B cell (primary cell): ENCODE measurements around the gene SLC47A2. TPM values are rescaled to one million over a fixed set of nuclear protein-coding genes. Genes with fewer than 3 reads are reported as not detected.

Source experiments
- ATAC-seq: fragments of 200-7000 bp; cut with Tn5 transposase; one replicate; pipeline ENCODE4 v1.10.0; 2021; ENCODE audit warnings: low read depth, mild to moderate bottlenecking, moderate number of reproducible peaks, moderate library complexity
- CTCF ChIA-PET: fragments of 350-600 bp; sonication (Branson Sonifier 250); formaldehyde crosslinking; loops from one replicate; lab custom pipeline; 2021; ENCODE audit warnings: antibody characterized with exemption, inconsistent platforms; lab: Charles Lee
- POLR2A ChIA-PET: fragments of 350-600 bp; sonication (Branson Sonifier 250); formaldehyde crosslinking; loops from one replicate; lab custom pipeline; 2021; ENCODE audit warnings: antibody characterized with exemption; lab: Charles Lee
- DNase-seq: peaks from one replicate; pipeline ENCODE4 v3.0.0; 2013
- H2AFZ ChIP-seq: 2 replicates; pipeline ENCODE4 v1.6.1; 2012; ENCODE audit warnings: mild to moderate bottlenecking, low read depth, low read length; ENCODE audit not compliant: insufficient read depth, poor library complexity, severe bottlenecking
- H3K27ac ChIP-seq, 2 donors: 1 replicate in 1 of 2; 2 replicates in 1 of 2; pipeline ENCODE4 v1.5.1; 2012 to 2013; ENCODE audit warnings: low read length in 2 of 2, mild to moderate bottlenecking in 2 of 2, moderate library complexity in 1 of 2
- H3K27me3 ChIP-seq, 4 experiments: fragments of 200-600 bp in 1 of 4; sonication (generic) in 1 of 4; replicated peaks in 1 of 4; 1 replicate in 2 of 4; 2 replicates in 2 of 4; pipeline versions ENCODE4 v1.6.1 to v1.7.0; 2013 to 2016; ENCODE audit warnings: low read length in 3 of 4, mild to moderate bottlenecking in 2 of 4, mixed read lengths in 1 of 4, moderate library complexity in 1 of 4; ENCODE audit not compliant: insufficient read depth in 4 of 4, control insufficient read depth in 3 of 4; ENCODE audit errors: control extremely low read depth in 1 of 4
- H3K36me3 ChIP-seq, 2 experiments: replicated peaks in 1 of 2; 1 replicate in 1 of 2; 2 replicates in 1 of 2; pipeline versions ENCODE4 v1.6.1 to v1.7.1; 2013; ENCODE audit warnings: low read length in 1 of 2; ENCODE audit not compliant: insufficient read depth in 2 of 2, control insufficient read depth in 1 of 2; ENCODE audit errors: control extremely low read depth in 1 of 2, extremely low read depth in 1 of 2
- H3K4me1 ChIP-seq, 2 donors: fragments of 200-600 bp in 1 of 2; sonication (generic) in 1 of 2; 1 replicate in 1 of 2; 2 replicates in 1 of 2; pipeline versions ENCODE4 v1.5.1 to v1.6.1; 2013 to 2017; ENCODE audit warnings: low read length in 2 of 2; ENCODE audit not compliant: control insufficient read depth in 2 of 2, insufficient read depth in 2 of 2
- H3K4me2 ChIP-seq: replicated peaks from 2 replicates; pipeline ENCODE3; 2012; ENCODE audit warnings: mild to moderate bottlenecking, low read depth, low read length; ENCODE audit not compliant: poor library complexity, severe bottlenecking
- H3K4me3 ChIP-seq, 5 experiments: fragments of 200-600 bp in 1 of 5; sonication (generic) in 1 of 5; 1 replicate in 3 of 5; 2 replicates in 2 of 5; pipeline versions ENCODE4 v1.5.1 to v1.7.0; 2011 to 2016; ENCODE audit warnings: low read length in 4 of 5, mild to moderate bottlenecking in 4 of 5, low read depth in 2 of 5, control low read depth in 1 of 5, moderate library complexity in 1 of 5; ENCODE audit not compliant: insufficient read depth in 1 of 5; ENCODE audit errors: control extremely low read depth in 1 of 5, extremely low read depth in 1 of 5
- H3K79me2 ChIP-seq: fragments of 200-600 bp; sonication (generic); one replicate; pipeline ENCODE4 v1.6.0; 2016; ENCODE audit warnings: low read length; ENCODE audit not compliant: control insufficient read depth, insufficient read depth
- H3K9ac ChIP-seq: fragments of 200-600 bp; sonication (generic); 2 replicates; pipeline ENCODE4 v1.6.1; 2017; ENCODE audit warnings: mild to moderate bottlenecking, low read length, moderate library complexity
- H3K9me3 ChIP-seq, 3 donors: one replicate each; pipeline versions ENCODE4 v1.6.1 to v1.7.1; 2013; ENCODE audit warnings: low read length in 2 of 3; ENCODE audit not compliant: control insufficient read depth in 2 of 3, insufficient read depth in 1 of 3; ENCODE audit errors: control extremely low read depth in 1 of 3
- H4K20me1 ChIP-seq: 2 replicates; pipeline ENCODE4 v1.6.0; 2012; ENCODE audit warnings: mild to moderate bottlenecking, low read length; ENCODE audit not compliant: insufficient read depth, control insufficient read depth, poor library complexity, severe bottlenecking
- H3K27ac Mint-ChIP-seq: one replicate; pipeline ENCODE4 v1.8.0; 2021; ENCODE audit warnings: mixed read lengths
- H3K27me3 Mint-ChIP-seq: one replicate; pipeline ENCODE4 v1.8.0; 2021; ENCODE audit warnings: mixed read lengths
- H3K4me1 Mint-ChIP-seq: one replicate; pipeline ENCODE4 v1.8.0; 2021; ENCODE audit warnings: mixed read lengths
- H3K4me3 Mint-ChIP-seq: one replicate; pipeline ENCODE4 v1.8.0; 2021; ENCODE audit warnings: mixed read lengths
- H3K9me3 Mint-ChIP-seq: one replicate; pipeline ENCODE4 v1.8.0; 2022; ENCODE audit warnings: mixed read lengths; ENCODE audit not compliant: insufficient read depth
- CTCF ChIP-seq: fragments of 200-600 bp; IDR thresholded peaks from one replicate; pipeline ENCODE4 v1.8.0; 2022; ENCODE audit warnings: antibody characterized with exemption, mild to moderate bottlenecking
- EZH2 ChIP-seq: IDR thresholded peaks from 2 replicates; pipeline ENCODE4 v1.6.1; 2012; ENCODE audit warnings: borderline replicate concordance, low read depth, mild to moderate bottlenecking, moderate library complexity, low read length; ENCODE audit not compliant: insufficient read depth, poor library complexity, severe bottlenecking
- WGBS: methylation state at CpG from one replicate; pipeline ENCODE4 v1.1.5; 2013; ENCODE audit warnings: missing lambda C conversion rate; ENCODE audit not compliant: insufficient coverage; 5-methylcytosine and 5-hydroxymethylcytosine counted together
- intact Hi-C: fragments of 100-400 bp; cut with micrococcal nuclease; formaldehyde crosslinking; loops from one replicate; pipeline ENCODE4 v1.10.0; 2022
- polyA plus RNA-seq: library from polyadenylated mRNA; depleted of rRNA; stranded (reverse); fragments of >200 nt; gene quantifications from 2 replicates; pipeline ENCODE4 v1.2.3, GENCODE V29; 2012
- total RNA-seq, 2 donors: library from RNA; stranded (reverse); fragments of 120-200 nt in 1 of 2; gene quantifications; 1 replicate in 1 of 2; 2 replicates in 1 of 2; pipeline versions ENCODE4 v1.2.3 to v1.2.4, GENCODE V29; 2013 to 2022

SLC47A2 gene
- total and polyA plus RNA-seq, 2 donors (not counting 1 experiment from before 2014, with no cell fraction given), result not detected

DNA sequence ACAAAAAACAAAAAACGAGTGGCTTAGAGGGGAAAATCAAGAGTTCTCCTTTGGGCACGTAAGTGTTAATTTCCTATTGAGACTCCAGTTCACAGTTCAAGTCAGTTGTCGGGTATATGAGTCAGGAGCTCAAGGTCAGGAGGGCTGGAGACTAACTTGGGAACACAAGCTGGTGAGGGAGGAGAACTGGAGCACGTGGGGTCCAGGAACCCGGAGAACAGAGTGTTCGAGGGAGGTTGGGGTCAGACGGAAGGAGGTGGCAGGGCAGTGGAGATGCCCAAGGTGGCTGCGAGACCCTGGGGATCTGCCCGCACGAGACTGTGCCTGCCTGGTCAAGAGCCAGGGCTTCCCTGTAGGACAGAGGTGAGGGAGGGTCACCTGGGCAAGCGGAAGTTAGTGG is 19.7 kb upstream of the SLC47A2 start:
- H3K27ac Mint-ChIP-seq, result no peak overlapping the region
- H3K4me1 Mint-ChIP-seq, result no peaks in the 10 kb centered on the region
- no peaks in the 10 kb centered on the region for H3K36me3 ChIP-seq
- H3K9me3 Mint-ChIP-seq, result no peaks in the 10 kb centered on the region
- ATAC-seq, result no peak
- no peak overlapping the region for H3K4me2 ChIP-seq
- TF ChIP-seq EZH2 (no peak), CTCF (no peak)
- H3K79me2 ChIP-seq, result no peaks in the 10 kb centered on the region
- H3K9ac ChIP-seq, result no peak overlapping the region
- H3K27me3 ChIP-seq, result no peaks in the 10 kb centered on the region
- no peak overlapping the region for H3K4me3 ChIP-seq
- no peaks in the 10 kb centered on the region for H3K27me3 Mint-ChIP-seq
- no peak overlapping the region for H2AFZ ChIP-seq
- H3K4me1 ChIP-seq, result no peaks in the 10 kb centered on the region
- POLR2A ChIA-PET, result no interaction called here
- intact Hi-C loops, result no loop called here
- DNase-seq, result no peak
- CTCF ChIA-PET, result no interaction called here
- no peaks in the 10 kb centered on the region for H4K20me1 ChIP-seq
- H3K9me3 ChIP-seq, result no peaks in the 10 kb centered on the region
- no peak overlapping the region for H3K4me3 Mint-ChIP-seq
- 95% methylated on average over 11 of the region's 11 CpGs for WGBS
- no peak overlapping the region for H3K27ac ChIP-seq

DNA sequence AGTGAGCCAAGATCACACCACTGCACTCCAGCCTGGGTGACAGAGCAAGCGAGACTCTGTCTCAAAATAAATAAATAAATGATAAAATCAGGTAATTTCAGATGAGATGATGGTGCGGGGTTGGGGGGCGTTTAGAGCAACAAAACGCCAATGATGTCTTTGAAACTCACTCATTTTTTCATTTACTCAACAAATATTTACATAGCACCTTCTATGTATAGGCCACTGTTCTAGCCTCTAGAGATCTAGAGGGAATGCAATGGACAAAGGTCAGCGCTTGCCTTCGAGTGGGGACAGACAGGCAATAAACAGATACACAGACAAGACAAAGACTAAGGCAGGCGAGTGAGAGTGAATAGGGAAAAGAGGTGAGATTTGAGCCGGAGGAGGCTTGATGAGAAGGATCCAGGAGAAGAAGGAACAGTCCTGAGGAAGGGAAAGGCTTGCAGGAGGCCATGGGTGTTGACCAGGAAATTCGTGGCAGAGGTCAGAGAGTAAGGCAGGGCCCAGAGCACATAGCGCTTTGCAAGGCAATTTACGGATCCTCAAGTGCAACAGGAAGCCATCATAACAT is 17.7 kb upstream of the SLC47A2 start:
- CTCF ChIA-PET, result no interaction called here
- Mint-ChIP-seq H3K27me3 (no peaks in the 10 kb centered on the region), H3K27ac (no peak overlapping the region), H3K4me3 (no peak overlapping the region), H3K4me1 (no peaks in the 10 kb centered on the region), H3K9me3 (no peaks in the 10 kb centered on the region)
- H3K27ac ChIP-seq, result no peak overlapping the region
- 86% methylated on average over 2 of the region's 11 CpGs for WGBS
- no peak overlapping the region for H3K4me3 ChIP-seq
- no peak for DNase-seq
- intact Hi-C loops, result no loop called here
- no peaks in the 10 kb centered on the region for H3K79me2 ChIP-seq
- H2AFZ ChIP-seq, result no peak overlapping the region
- no peaks in the 10 kb centered on the region for H3K9me3 ChIP-seq
- no peak overlapping the region for H3K4me2 ChIP-seq
- H3K4me1 ChIP-seq, result no peaks in the 10 kb centered on the region
- POLR2A ChIA-PET, result no interaction called here
- no peaks in the 10 kb centered on the region for H3K36me3 ChIP-seq
- no peak overlapping the region for H3K9ac ChIP-seq
- no peak for ATAC-seq
- H4K20me1 ChIP-seq, result no peaks in the 10 kb centered on the region
- no peaks in the 10 kb centered on the region for H3K27me3 ChIP-seq
- no peak for TF ChIP-seq CTCF
- TF ChIP-seq EZH2, result no peak
